Esophagus squamous epithelium (tissue), 5 donors: ENCODE measurements around the gene EIF4EBP3. TPM values are rescaled to one million over a fixed set of nuclear protein-coding genes. Genes with fewer than 3 reads are reported as not detected.

Experiments used
- DNase-seq: peaks from one replicate; lab custom pipeline; 2025; lab: John Stamatoyannopoulos, UW
- H3K27ac ChIP-seq, 4 donors: fragments of 200-600 bp; sonication (generic); one replicate each; pipeline ENCODE4 v1.5.1; 2016 to 2019; ENCODE audit warnings: mild to moderate bottlenecking in 1 of 4
- H3K27me3 ChIP-seq, 4 donors: fragments of 200-600 bp; sonication (generic); 1 replicate in 3 of 4; 2 replicates in 1 of 4; pipeline versions ENCODE4 v1.5.1 to v1.6.0; 2017 to 2021; ENCODE audit warnings: antibody characterized with exemption in 1 of 4
- H3K36me3 ChIP-seq, 3 donors: fragments of 200-600 bp; sonication (generic); one replicate each; pipeline ENCODE4 v1.5.1; 2016 to 2019
- H3K4me1 ChIP-seq, 3 donors: fragments of 200-600 bp; sonication (generic); one replicate each; pipeline ENCODE4 v1.5.1; 2017 to 2019
- H3K4me3 ChIP-seq, 4 donors: fragments of 200-600 bp; sonication (generic); 1 replicate in 3 of 4; 2 replicates in 1 of 4; pipeline ENCODE4 v1.5.1; 2016 to 2019; ENCODE audit warnings: mild to moderate bottlenecking in 2 of 4, moderate library complexity in 1 of 4
- H3K9me3 ChIP-seq, 3 donors: fragments of 200-600 bp; sonication (generic); one replicate each; pipeline ENCODE4 v1.5.1; 2016 to 2019
- POLR2A ChIP-seq, 4 donors: fragments of 450-650 bp; IDR thresholded peaks; one replicate each; pipeline ENCODE4 v1.6.1; 2017; ENCODE audit warnings: antibody characterized with exemption in 4 of 4, mild to moderate bottlenecking in 4 of 4, moderate library complexity in 3 of 4
- WGBS, 2 donors: methylation state at CpG; one replicate each; pipeline ENCODE4 v1.1.5; 2018; 5-methylcytosine and 5-hydroxymethylcytosine counted together
- intact Hi-C: fragments of 100-400 bp; cut with DNase I; formaldehyde crosslinking; loops from one replicate; pipeline ENCODE4 v1.15.0; 2022
- total RNA-seq, 4 donors: library from RNA; depleted of rRNA; stranded (reverse); fragments of >200 nt; gene quantifications; one replicate each; pipeline ENCODE4 v1.1.0, GENCODE V29; 2016
- TF ChIP-seq, protein P1 (sequence below), 6 experiments: fragments of 450-650 bp in 4 of 6; fragments of 200-600 bp in 2 of 6; sonication (generic) in 2 of 6; IDR thresholded peaks; one replicate each; pipeline ENCODE4 v1.5.1; 2016 to 2019; ENCODE audit warnings: antibody characterized with exemption in 6 of 6, mild to moderate bottlenecking in 4 of 6, moderate library complexity in 4 of 6
- donor health status: DM: yes; HTN: yes; CAD: no.

Gene EIF4EBP3
- 10 to 100 TPM in 1 of 4 donors, 1 to 10 TPM in 3; 3.0 to 12.4 (median 6.2) TPM for total RNA-seq

DNA sequence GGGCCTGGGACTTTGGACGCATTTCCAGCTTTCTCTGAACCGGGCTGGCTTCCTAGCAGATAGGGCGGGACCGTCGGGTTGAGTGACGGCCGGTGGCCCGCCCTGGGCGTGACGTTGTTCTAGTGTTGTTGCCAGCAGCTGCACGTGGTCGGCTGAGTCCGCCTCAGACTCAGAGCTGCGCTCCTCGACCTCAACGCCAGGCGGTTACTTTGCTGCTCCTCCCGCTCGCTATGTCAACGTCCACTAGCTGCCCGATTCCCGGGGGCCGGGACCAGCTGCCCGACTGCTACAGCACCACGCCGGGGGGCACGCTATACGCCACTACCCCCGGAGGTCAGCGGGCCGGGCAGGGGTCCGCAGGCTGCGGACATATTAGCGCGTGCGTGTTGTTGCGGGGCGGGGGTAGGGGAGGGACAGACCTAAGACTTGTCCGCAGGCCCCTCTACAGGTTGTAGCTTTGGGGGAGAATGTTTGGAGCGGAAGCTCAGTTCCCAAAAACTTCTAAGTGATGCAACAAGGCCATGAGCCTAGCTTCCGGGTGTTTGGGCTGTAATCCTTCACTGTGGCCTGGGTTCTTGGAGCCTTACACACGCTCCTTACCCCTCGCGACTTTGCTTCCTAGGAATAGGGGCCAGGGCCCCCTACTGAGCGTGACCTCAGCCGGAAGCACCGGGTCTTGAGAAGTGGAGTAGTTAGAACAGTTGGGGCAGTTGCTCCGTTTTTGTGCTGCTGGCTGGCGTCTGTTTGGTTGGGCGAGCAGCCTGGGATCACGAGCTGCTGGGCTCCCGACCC lies at the start of gene EIF4EBP3:
Gene EIF4EBP3 (plus strand): TSS at position 155 of the 792 bp plus-strand sequence. CDS start 76 bp downstream, at position 231.
- Histone ChIP-seq H3K27ac (peak within 1 kb of the TSS; percentile 95 to 98 (median 96)), H3K27me3 (no peaks in the 10 kb centered on the region), H3K4me1 (peaks cover 26 to 43% (median 31%) of the 10 kb centered on the region in 3 donors), H3K36me3 (peaks cover 0 to 67% (median 37%) of the 10 kb centered on the region in 3 donors), H3K4me3 (peak within 1 kb of the TSS; percentile 36 to 70 (median 54)), H3K9me3 (no peaks in the 10 kb centered on the region)
- intact Hi-C loops: no loop called here
- peak; percentile 61 for DNase-seq
- 0% methylated on average over 9 to 19 of the region's 52 CpGs for WGBS, 2 donors
- TF ChIP-seq POLR2A (IDR thresholded peaks at IDR 0.05): peak in 2 of 4 donors; percentile 78 to 85
- TF ChIP-seq, protein P1, sequence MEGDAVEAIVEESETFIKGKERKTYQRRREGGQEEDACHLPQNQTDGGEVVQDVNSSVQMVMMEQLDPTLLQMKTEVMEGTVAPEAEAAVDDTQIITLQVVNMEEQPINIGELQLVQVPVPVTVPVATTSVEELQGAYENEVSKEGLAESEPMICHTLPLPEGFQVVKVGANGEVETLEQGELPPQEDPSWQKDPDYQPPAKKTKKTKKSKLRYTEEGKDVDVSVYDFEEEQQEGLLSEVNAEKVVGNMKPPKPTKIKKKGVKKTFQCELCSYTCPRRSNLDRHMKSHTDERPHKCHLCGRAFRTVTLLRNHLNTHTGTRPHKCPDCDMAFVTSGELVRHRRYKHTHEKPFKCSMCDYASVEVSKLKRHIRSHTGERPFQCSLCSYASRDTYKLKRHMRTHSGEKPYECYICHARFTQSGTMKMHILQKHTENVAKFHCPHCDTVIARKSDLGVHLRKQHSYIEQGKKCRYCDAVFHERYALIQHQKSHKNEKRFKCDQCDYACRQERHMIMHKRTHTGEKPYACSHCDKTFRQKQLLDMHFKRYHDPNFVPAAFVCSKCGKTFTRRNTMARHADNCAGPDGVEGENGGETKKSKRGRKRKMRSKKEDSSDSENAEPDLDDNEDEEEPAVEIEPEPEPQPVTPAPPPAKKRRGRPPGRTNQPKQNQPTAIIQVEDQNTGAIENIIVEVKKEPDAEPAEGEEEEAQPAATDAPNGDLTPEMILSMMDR (IDR thresholded peaks at IDR 0.05): peak in 5 of 6 experiments; percentile 54 to 89 (median 71)

DNA sequence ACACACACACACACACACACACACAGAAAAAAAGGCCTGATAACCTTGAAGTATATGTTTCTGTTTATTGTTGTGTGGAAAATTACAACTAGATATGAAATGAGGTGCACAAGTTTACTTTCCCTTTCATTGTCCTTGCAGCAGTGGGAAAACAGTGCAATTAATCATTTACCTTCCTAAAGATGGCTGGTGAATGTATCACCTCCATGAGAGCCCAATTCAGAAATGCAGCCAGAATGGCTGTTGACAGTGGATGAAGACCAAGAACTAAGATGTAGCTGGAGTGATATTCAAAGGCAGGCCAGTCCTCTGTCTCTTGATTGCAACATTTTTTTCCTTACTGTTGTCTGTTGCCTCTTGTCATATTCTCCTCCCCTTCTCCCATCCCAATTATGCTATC lies 49.6 kb upstream of the EIF4EBP3 start:
- Histone ChIP-seq H3K9me3 (no peaks in the 10 kb centered on the region), H3K27me3 (no peaks in the 10 kb centered on the region), H3K36me3 (peaks cover 5 to 65% (median 19%) of the 10 kb centered on the region in 3 donors), H3K4me3 (no peak overlapping the region), H3K27ac (no peak overlapping the region), H3K4me1 (no peaks in the 10 kb centered on the region)
- intact Hi-C loops: no loop called here
- TF ChIP-seq POLR2A (IDR thresholded peaks at IDR 0.05): no peak
- TF ChIP-seq, protein P1 (IDR thresholded peaks at IDR 0.05): no peak
- no peak for DNase-seq

DNA sequence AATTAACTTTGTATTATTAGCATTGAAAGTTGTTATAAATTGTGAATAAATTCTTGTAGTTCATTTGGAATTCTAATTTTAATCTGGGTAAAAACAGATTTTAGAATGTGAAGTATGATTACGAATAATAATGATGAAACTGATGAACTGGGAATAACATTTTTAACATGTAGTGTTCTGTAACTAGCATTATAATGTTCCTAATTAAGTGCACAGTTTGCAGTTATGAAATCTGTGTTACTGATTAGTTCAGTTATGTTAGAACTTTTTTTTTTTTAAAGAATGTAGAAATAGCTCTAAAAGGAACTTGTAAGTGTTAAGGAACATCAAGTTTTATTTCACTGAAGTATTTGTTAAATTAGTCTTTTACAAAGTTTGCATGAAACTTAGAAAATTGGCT lies 48.9 kb upstream of the EIF4EBP3 start:
- Histone ChIP-seq H3K27ac (no peak overlapping the region), H3K4me1 (no peaks in the 10 kb centered on the region), H3K4me3 (no peak overlapping the region), H3K9me3 (no peaks in the 10 kb centered on the region), H3K36me3 (peaks cover 5 to 63% (median 19%) of the 10 kb centered on the region in 3 donors), H3K27me3 (no peaks in the 10 kb centered on the region)
- DNase-seq: no peak
- no peak for TF ChIP-seq POLR2A (IDR thresholded peaks at IDR 0.05)
- TF ChIP-seq, protein P1 (IDR thresholded peaks at IDR 0.05): no peak
- intact Hi-C loops: no loop called here
- 95 to 100% methylated on average over 1 of the region's 1 CpG for WGBS, 2 donors

GRCh38 chr5:140502834-140503233 lies 44.6 kb upstream of the EIF4EBP3 start:
- Histone ChIP-seq H3K27ac (no peak overlapping the region), H3K36me3 (peaks cover 0 to 72% (median 16%) of the 10 kb centered on the region in 3 donors), H3K4me3 (no peak overlapping the region), H3K27me3 (no peaks in the 10 kb centered on the region), H3K9me3 (no peaks in the 10 kb centered on the region), H3K4me1 (no peaks in the 10 kb centered on the region)
- no peak for DNase-seq
- intact Hi-C loops: no loop called here
- no peak for TF ChIP-seq POLR2A (IDR thresholded peaks at IDR 0.05)
- TF ChIP-seq, protein P1 (IDR thresholded peaks at IDR 0.05): no peak
- 87 to 91% methylated on average over 2 of the region's 2 CpGs for WGBS, 2 donors

DNA sequence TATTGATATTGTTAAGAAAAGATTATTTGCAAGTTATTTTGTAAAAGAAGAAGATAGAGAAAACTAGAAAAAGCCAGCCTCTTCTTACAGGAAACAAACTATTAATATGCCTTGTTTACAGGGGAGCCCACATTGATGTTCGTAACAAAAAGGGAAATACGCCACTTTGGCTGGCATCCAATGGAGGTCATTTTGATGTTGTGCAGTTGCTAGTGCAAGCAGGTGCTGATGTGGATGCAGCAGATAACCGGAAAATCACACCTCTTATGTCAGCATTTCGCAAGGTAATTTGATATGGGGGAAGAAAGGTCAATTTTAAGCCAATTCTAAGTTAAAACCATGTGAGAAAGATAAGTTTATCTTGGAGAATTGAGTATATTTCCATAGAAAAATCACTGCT lies 37.6 kb upstream of the EIF4EBP3 start:
- H3K27ac ChIP-seq: no peak overlapping the region
- H3K36me3 ChIP-seq: peaks cover 20 to 100% (median 38%) of the 10 kb centered on the region in 3 donors
- H3K9me3 ChIP-seq: no peaks in the 10 kb centered on the region
- TF ChIP-seq, protein P1 (IDR thresholded peaks at IDR 0.05): no peak
- TF ChIP-seq POLR2A (IDR thresholded peaks at IDR 0.05): no peak
- no peaks in the 10 kb centered on the region for H3K27me3 ChIP-seq
- intact Hi-C loops: no loop called here
- WGBS, 2 donors: 81 to 82% methylated on average over 4 of the region's 4 CpGs
- no peaks in the 10 kb centered on the region for H3K4me1 ChIP-seq
- H3K4me3 ChIP-seq: no peak overlapping the region
- no peak for DNase-seq
